Stimulated activated CD8-positive, alpha-beta memory T cell treated with anti-CD3 and anti-CD28 coated beads, Interleukin-4, amount 100 ng/mL, for 24 hours (primary cell): Measurements from ENCODE around the gene ADAMTS6.

Source experiments
- DNase-seq: peaks from one replicate; pipeline ENCODE4 v3.0.0-alpha.2; 2020; ENCODE audit warnings: low read depth

ADAMTS6 gene

DNA sequence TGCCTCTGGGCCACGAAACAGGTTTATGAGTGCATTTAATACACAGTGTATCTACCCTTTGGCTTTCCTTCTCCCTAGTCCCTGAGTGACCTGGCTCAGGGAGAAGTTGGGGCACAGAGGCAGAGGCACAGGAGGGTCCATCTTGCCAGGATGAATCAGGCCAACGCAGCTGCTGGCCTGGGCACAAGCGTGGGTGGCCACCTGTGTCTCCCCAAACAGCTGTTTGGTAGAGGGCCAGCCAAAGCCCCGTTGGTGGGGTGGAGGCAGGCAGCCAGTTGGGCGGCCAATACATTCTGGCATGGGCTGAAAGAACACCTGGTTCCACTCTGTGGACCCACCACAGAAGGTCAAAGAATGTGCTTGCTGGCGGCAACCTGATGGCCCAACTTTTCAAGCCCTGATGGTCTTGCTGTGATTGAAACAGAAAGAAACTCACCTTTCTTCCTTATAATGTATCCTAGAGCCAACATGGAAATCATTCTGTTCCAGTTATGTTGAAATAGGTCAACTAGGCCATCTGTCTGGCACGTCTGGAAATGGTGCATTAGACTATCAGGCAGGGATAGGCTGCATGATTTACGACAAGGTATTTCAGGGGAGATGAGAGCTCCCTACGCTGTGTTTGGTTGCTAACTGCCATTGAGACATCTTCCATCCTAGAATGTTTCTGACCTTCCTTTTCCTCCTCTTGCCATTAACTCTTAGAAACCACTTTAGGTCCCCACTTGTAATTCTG lies 337.4 kb downstream of the ADAMTS6 start:
- DNase-seq: no peak

GRCh38 chr5:65142511-65143011 lies 339.2 kb downstream of the ADAMTS6 start:
- no peak for DNase-seq

DNA sequence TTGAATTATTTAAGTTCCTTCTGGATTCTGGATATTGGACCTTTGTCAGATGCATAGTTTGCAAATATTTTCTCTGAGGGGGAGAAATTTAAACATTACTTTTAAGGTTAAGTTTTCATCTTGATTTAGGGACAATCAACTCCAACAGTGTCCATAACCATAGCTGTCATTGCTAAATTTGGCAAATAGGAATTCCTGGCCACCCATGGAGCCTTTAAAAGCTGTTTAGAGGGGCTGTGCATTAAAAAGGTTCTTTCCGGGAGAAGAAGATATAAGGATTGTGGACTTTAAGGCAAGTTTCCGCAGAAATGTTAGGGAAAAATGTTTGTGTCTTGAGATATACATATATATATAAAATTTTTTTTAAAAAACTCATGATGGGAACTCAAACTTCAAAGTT lies 339.7 kb downstream of the ADAMTS6 start:
- DNase-seq: no peak

DNA sequence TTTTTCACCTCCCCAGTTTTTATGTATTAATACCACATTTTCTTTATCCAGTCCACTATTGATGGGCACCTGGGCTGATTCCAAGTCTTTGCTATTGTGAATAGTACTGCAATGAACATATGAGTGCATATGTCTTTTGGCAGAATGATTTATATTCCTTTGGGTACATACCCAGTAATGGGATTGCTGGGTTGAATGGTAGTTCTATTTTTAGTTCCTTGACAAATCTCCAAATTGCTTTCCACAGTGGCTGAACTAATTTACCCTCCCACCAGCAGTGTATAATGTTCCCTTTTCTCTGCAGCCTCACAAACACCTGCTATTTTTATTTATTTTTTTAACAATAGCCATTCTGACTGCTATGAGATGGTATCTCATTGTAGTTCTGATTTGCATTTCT lies 340.2 kb downstream of the ADAMTS6 start:
- no peak for DNase-seq

DNA sequence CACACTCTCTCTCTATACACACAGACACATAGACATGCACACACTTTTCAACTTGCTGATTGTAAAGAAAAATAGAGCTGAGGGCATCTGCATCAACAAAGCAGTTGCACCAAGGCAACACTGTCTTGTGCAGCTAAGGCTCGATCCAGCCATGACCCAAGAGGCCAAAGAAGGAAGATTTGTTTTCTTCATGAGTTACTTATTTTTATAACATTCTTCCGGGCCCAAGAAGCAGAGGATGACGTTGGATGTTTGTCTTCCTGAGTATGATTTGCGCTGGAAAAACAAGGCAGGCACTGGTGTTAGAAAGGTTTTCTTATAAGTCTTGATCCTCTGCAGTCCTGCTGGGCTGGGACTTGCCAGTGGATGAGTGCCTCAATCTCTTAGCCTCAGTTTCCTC lies 344.1 kb downstream of the ADAMTS6 start:
- no peak for DNase-seq

DNA sequence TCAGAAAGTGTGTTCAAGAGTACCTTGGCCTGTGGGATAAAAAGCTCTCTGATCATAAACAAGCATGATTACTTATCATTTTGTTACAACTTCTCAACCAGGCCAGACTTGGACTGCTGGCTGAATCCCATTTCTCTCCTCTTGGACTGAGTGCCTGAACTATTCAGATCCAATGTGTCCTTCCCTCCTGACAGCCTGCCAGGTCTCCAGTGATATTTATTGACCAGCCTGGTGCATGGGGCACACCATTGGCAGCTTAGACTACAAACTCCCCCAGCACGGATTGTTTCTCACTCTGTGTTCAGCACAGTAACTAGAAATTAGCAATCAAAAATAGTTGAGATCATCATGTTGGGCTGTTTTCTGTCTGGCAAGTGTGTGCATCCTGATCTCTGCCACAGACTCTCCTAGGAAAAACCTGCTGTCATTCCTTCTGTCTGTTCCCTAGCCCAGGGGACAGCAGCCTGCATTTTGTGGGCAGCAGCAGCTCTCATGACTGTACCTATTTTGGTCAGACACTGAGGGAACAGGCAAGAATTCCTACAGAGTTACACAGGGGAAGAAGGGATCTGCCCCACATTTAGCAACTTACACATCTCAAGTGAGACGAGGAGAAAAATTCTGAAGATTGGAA lies 348.1 kb downstream of the ADAMTS6 start:
- DNase-seq: no peak

- no peak for DNase-seq
Measured at GRCh38 chr5:65132386-65132785, 349.3 kb downstream of the ADAMTS6 start.

DNA sequence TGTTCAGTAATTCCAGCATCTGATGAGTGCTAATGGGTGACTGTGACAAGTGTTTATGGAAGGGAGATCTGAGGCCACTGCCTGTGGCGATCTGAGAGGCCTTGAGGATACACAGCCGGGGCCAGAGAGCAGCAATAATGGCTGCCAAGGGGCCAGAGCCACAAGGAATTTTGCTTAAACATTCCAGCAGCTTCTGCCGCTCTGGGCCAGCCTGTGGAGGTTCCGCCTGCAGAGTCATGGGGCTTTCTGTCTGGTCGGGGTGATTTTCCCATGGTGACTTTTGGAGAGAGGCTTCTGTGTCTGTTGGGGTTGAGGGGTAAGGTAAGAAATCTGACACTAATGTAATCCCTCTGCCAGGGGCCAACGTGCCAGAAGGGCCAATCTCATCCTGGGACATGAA lies 353.5 kb downstream of the ADAMTS6 start:
- DNase-seq: no peak

- no peak for DNase-seq
Measured at GRCh38 chr5:65127161-65127901, 354.4 kb downstream of the ADAMTS6 start.

DNA sequence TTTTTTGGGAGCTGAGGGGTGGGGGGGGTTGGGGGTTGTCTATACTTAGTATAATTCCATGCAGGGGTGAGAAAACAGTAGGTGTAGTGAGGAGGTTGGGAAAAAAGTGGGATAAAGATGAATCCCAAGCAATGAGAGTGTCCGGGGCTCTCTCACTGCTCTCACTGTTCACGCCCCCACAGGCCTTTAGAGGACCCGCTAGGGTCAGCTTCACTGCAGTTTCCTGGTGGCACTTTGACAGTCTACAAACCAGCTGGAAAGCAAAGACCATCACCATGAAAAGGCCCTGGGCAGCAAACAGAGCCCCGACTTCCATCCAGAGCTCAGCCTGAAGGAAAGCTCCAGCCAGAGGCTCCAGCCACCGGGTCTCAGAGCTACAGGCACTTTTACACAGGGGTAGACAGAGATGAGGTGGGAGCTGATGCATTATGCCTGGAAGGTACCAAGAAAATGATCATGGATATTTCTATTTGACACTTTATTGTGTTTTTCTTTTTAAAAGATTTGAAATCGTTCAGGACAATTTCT lies 355.1 kb downstream of the ADAMTS6 start:
- no peak for DNase-seq

- no peak for DNase-seq
Measured at GRCh38 chr5:65125591-65126541, 355.9 kb downstream of the ADAMTS6 start.

DNA sequence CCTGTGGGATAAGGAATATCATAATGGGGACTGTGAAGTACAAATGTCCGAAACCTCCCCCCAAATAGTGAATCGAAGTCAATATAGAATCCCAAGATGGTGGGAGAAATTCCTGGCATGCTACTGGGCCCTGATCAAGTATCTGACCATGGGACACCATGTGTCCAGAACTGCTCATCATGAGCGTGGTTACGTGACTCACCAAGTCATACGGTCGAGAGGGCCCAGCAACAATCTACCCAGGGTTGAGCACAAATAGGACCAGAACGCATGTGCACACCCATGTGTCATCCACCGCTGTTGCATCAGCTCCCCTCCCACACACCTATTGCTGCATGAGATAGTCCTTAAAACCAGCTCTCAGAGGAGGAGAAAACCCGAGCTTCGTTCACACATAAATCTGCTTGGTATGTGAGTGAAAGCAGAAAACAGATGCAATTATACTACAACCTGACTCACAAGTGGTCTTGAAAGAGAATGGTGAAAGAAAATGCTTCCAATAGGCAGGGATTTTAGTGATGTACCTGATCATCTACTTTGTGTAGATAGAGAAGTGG lies 359.8 kb downstream of the ADAMTS6 start:
- no peak for DNase-seq

DNA sequence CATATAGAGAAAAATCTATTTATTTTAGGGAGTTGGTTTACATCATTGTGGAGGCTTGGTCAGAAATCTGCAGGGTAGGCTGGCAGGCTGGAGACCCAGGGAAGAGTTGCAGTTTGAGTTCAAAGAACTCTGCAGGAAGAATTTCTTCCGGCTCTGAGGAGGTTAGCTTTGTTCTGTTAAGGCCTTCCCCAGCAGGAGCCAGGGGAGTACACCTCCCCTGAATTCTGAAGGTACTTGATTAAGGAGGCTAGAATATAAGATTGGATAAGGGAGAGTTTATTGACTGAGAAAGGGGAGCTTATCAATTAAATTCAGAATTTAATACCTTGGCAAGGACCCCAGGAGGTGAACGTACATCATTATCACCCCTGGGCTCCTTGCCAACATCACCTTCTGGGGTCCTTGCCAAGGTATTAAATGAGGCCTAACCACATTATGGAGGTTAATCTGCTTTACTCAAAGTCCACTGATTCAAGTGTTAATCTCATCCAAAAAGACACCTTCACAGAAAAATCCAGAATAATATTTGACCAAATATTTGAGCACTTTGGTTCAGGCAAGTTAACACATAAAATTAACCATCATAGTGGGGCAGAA lies 361.3 kb downstream of the ADAMTS6 start:
- DNase-seq: no peak

DNA sequence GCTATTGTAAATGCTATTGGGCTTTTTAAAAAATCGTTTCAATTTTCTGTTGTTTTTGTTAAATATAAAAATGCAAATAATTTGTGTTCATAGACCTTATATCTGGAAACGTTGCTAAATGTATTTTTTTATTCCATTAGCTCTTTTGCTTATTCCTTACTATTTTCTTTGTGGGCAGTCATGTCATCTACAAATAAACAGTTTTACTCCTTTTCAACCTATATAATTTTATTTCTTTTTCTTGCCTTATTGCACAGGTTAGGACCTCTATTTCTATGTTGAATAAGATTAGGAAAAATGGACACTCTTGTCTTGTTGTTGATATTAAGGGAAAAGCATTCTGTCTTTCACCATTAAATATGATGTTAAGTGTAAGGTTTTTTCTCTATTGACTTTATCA lies 364.2 kb downstream of the ADAMTS6 start:
- no peak for DNase-seq

GRCh38 chr5:65113771-65114170 lies 367.9 kb downstream of the ADAMTS6 start:
- DNase-seq: no peak

DNA sequence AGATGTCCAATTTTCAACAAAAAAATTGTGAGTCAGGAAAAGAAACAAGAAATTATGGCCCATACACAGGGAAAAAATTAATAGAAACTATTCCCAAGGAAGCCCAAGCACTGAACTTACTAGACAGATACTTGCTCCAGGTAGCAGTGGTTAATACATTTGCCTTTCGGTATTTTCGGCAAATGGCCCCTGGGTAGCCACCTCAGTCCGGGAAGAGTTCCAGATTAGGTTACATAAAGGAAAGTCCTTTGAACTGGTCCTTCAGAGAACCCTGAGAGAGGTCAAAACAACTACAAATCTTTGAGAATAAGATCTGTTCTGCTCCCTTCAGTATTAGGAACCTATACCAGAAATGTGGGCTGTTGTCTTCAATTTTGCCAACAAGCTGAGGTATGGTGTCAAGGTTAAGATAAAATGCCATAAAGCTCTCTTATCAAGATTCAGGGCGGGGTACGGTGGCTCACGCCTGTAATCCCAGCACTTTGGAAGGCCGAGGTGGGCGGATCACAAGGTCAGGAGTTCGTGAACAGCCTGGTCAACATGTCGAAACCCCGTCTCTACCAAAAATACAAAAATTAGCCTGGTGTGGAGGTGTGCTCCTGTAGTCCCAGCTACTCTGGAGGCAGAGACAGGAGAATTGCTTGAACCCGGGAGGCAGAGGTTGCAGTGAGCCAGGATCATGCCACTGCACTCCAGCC lies 369.6 kb downstream of the ADAMTS6 start:
- no peak for DNase-seq

- no peak for DNase-seq
Measured at GRCh38 chr5:65108786-65109743, 372.7 kb downstream of the ADAMTS6 start.

GRCh38 chr5:65105301-65105700 lies 376.4 kb downstream of the ADAMTS6 start:
- no peak for DNase-seq

DNA sequence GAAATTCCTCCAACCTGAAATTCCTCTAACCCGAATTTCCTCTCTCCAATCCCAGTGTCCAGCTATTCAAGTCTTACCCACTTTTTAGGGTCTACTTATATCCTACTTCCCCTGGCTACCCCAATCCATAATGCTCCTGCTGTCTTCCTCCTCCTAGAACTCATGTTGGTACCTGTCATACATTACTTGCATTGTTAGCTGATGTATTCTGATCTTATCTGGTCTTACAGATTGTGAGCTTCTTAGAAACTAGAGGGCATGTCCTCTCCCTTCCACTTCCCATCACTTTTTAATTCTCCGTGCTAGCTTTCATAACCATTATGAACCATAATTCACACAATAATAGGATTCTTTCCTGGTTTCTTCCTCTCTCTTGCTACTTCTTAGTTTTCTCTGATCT lies 376.9 kb downstream of the ADAMTS6 start:
- no peak for DNase-seq
